Neuronal stem cell (in vitro differentiated cells): ENCODE results near the gene IL37.

ENCODE experiments used
- DNase-seq: peaks from one replicate; pipeline ENCODE4 v3.0.0-alpha.2; 2013; ENCODE audit warnings: low spot score
- H2AFZ ChIP-seq: one replicate; pipeline ENCODE4 v1.6.1; 2013; ENCODE audit warnings: mild to moderate bottlenecking, low read length, inconsistent platforms
- H2AK5ac ChIP-seq: 2 replicates; pipeline ENCODE4 v1.6.1; 2013; ENCODE audit warnings: low read depth, mild to moderate bottlenecking, inconsistent platforms, low read length, moderate library complexity, mixed read lengths
- H2BK120ac ChIP-seq: 2 replicates; pipeline ENCODE4 v1.6.1; 2013; ENCODE audit warnings: low read depth, mild to moderate bottlenecking, inconsistent platforms, low read length, moderate library complexity, mixed read lengths
- H2BK12ac ChIP-seq: one replicate; pipeline ENCODE4 v1.6.1; 2013; ENCODE audit warnings: low read length, inconsistent platforms
- H2BK15ac ChIP-seq: 2 replicates; pipeline ENCODE4 v1.6.1; 2013; ENCODE audit warnings: mild to moderate bottlenecking, low read length, inconsistent platforms, mixed read lengths
- H2BK5ac ChIP-seq: one replicate; pipeline ENCODE4 v1.6.1; 2013; ENCODE audit warnings: inconsistent platforms, mild to moderate bottlenecking, low read length, moderate library complexity
- H3K14ac ChIP-seq: one replicate; pipeline ENCODE4 v1.6.1; 2013; ENCODE audit warnings: low read length, inconsistent platforms
- H3K18ac ChIP-seq: 2 replicates; pipeline ENCODE4 v1.6.1; 2013; ENCODE audit warnings: low read length, inconsistent platforms
- H3K23ac ChIP-seq: 2 replicates; pipeline ENCODE4 v1.6.1; 2013; ENCODE audit warnings: low read depth, mild to moderate bottlenecking, mixed read lengths, low read length, inconsistent platforms; ENCODE audit not compliant: poor library complexity
- H3K27ac ChIP-seq: replicated peaks from 3 replicates; pipeline ENCODE4 v1.5.1; 2013; ENCODE audit warnings: low read length, inconsistent platforms
- H3K27me3 ChIP-seq, 3 experiments: 2 replicates each; pipeline ENCODE4 v1.6.1; 2013; ENCODE audit warnings: low read length in 3 of 3, mild to moderate bottlenecking in 2 of 3, inconsistent platforms in 1 of 3, low read depth in 1 of 3, mixed read lengths in 1 of 3, moderate library complexity in 1 of 3; ENCODE audit not compliant: control insufficient read depth in 3 of 3, insufficient read depth in 3 of 3
- H3K36me3 ChIP-seq, 2 donors: replicated peaks in 1 of 2; 2 replicates each; pipeline ENCODE4 v1.6.1; 2013; ENCODE audit warnings: low read length in 2 of 2; ENCODE audit not compliant: control insufficient read depth in 2 of 2, insufficient read depth in 2 of 2
- H3K4ac ChIP-seq: 2 replicates; pipeline ENCODE4 v1.6.1; 2013; ENCODE audit warnings: inconsistent platforms, mild to moderate bottlenecking, low read length, moderate library complexity
- H3K4me1 ChIP-seq, 2 donors: 1 replicate in 1 of 2; 2 replicates in 1 of 2; pipeline ENCODE4 v1.6.1; 2013; ENCODE audit warnings: low read length in 2 of 2, low read depth in 1 of 2; ENCODE audit not compliant: control insufficient read depth in 2 of 2, insufficient read depth in 1 of 2
- H3K4me2 ChIP-seq: one replicate; pipeline ENCODE4 v1.6.1; 2013; ENCODE audit warnings: mild to moderate bottlenecking, low read length, inconsistent platforms; ENCODE audit not compliant: insufficient read depth, poor library complexity, severe bottlenecking
- H3K4me3 ChIP-seq, 2 donors: 2 replicates each; pipeline ENCODE4 v1.5.1; 2013; ENCODE audit warnings: low read length in 2 of 2, mild to moderate bottlenecking in 2 of 2, inconsistent platforms in 1 of 2, moderate library complexity in 1 of 2
- H3K79me1 ChIP-seq: one replicate; pipeline ENCODE4 v1.6.1; 2013; ENCODE audit warnings: low read depth, mild to moderate bottlenecking, inconsistent platforms, low read length, moderate library complexity
- H3K9ac ChIP-seq: one replicate; pipeline ENCODE4 v1.6.1; 2013; ENCODE audit warnings: mild to moderate bottlenecking, low read depth, low read length, inconsistent platforms; ENCODE audit not compliant: poor library complexity
- H3K9me3 ChIP-seq, 2 donors: replicated peaks in 1 of 2; 2 replicates each; pipeline versions ENCODE3 to v1.6.1; 2013; ENCODE audit warnings: low read length in 2 of 2, mild to moderate bottlenecking in 2 of 2, inconsistent platforms in 1 of 2, low read depth in 1 of 2, mixed read lengths in 1 of 2, moderate library complexity in 1 of 2; ENCODE audit not compliant: control insufficient read depth in 2 of 2, insufficient read depth in 1 of 2
- H4K8ac ChIP-seq: one replicate; pipeline ENCODE4 v1.6.1; 2013; ENCODE audit warnings: low read depth, mild to moderate bottlenecking, inconsistent platforms, low read length, moderate library complexity
- H4K91ac ChIP-seq: one replicate; pipeline ENCODE4 v1.6.1; 2013; ENCODE audit warnings: low read length, low read depth, mild to moderate bottlenecking, inconsistent platforms; ENCODE audit not compliant: poor library complexity
- WGBS, 2 donors: extraction: QIAGEN DNeasy Blood & Tissue Kit; methylation state at CpG; one replicate each; pipeline ENCODE4 v1.1.7; 2013; ENCODE audit warnings: missing lambda C conversion rate in 2 of 2, mixed read lengths in 1 of 2; ENCODE audit not compliant: insufficient read length in 2 of 2, insufficient replicate concordance in 1 of 2; ENCODE audit errors: extremely low coverage in 2 of 2; 5-methylcytosine and 5-hydroxymethylcytosine counted together

IL37 gene

DNA sequence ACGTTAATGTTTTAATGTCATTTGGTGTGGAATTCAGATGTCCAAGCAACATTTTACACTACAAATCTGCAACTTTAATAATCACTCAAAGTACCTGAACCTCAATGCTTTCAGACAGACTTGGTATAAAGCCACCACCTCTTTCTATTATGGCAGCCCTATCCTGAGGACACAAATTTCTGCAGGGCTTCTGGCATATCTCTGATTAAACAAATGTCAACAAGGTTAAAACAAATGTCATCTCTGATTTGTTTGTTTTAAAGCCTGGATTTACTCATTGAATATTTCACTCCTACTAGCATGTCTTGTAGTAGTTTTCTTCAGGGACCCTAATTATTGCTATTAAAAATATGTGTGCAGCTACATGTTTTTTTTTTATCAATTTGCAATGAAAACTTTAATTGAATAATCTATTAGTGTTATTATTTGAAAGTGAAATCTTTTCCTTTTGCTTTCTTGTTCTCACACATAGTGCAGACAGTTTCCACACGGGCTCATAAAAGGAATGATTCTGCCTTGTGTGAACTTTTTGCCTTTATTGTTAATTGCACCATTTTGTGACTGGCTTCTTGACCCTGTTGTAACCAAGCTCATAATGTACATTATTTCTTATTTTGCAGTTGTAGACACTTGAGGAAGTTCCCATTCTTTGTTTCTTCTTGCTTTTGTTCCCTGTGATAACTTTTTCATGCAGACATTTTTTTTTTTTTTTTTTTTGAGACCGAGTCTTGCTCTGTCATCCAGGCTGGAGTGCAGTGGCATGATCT lies 30.1 kb downstream of the IL37 start:
- Histone ChIP-seq H3K4me3 (no peak overlapping the region), H3K4me2 (no peak overlapping the region), H3K4me1 (no peaks in the 10 kb centered on the region), H2BK12ac (no peak overlapping the region), H3K79me1 (no peaks in the 10 kb centered on the region), H3K27ac (no peak overlapping the region), H2BK120ac (no peak overlapping the region), H2AFZ (no peak overlapping the region), H3K14ac (no peak overlapping the region), H3K9ac (no peak overlapping the region), H3K9me3 (peaks cover 0 to 3% of the 10 kb centered on the region in 2 donors), H3K23ac (no peak overlapping the region), H3K4ac (no peak overlapping the region), H3K36me3 (no peaks in the 10 kb centered on the region), H3K18ac (no peak overlapping the region), H2BK5ac (no peak overlapping the region), H2AK5ac (no peak overlapping the region), H2BK15ac (no peak overlapping the region), H4K91ac (no peak overlapping the region), H3K27me3 (peaks cover 0 to 6% (median 0%) of the 10 kb centered on the region in 3 experiments), H4K8ac (no peak overlapping the region)
- no CpG with 5 or more reads among the region's 3 CpGs for WGBS, 2 donors
- DNase-seq, result no peak

DNA sequence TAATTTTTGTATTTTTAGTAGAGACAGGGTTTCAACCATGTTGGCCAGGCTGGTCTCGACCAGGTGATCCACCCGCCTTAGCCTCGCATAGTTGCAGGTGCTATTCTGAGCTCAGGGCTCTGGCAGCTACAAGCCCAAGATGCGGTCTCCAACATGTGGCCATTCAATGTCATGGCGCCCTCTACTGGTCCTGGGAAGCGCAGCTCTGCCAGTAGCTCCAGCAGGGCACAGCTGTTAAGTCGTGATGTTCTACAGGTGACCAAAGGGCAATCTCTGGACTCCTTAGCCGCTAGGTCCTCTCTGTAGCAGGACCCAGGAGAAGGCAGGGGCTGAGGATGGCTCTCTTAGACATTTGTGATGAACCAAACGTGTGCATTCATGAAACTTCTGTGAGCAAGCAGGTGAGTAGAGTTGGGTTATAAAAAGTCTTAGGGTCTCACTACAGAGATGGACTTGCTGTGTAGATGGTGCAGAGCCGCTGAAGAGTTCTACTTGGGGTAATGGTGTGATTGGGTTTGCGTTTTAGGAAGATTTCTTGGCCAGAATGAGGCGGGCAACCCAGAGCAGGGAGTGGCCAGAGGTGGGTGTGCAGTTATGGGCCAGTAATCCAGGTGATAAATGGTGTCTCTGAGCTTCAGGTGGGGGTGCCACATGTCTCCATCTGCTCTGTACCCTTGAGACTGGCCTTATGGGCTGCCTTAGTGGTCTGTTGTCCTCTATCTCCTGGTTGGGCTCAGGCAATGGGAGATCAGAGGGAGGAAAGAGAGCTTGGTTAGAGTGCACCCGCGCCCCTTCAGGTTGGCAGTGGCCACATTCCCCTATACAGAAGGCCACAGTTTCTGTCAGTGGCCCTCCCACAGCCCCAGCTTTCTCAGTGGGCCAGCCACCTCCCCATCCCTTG lies 31.0 kb downstream of the IL37 start:
- no peak overlapping the region for H2BK15ac ChIP-seq
- no peaks in the 10 kb centered on the region for H3K36me3 ChIP-seq
- no peak overlapping the region for H2AFZ ChIP-seq
- no peaks in the 10 kb centered on the region for H3K4me1 ChIP-seq
- H4K91ac ChIP-seq, result no peak overlapping the region
- H2BK120ac ChIP-seq, result no peak overlapping the region
- peaks cover 0 to 6% (median 0%) of the 10 kb centered on the region in 3 experiments for H3K27me3 ChIP-seq
- H4K8ac ChIP-seq, result no peak overlapping the region
- no peak overlapping the region for H3K4me2 ChIP-seq
- no peak overlapping the region for H3K23ac ChIP-seq
- no peak overlapping the region for H3K14ac ChIP-seq
- H3K18ac ChIP-seq, result no peak overlapping the region
- H3K4me3 ChIP-seq, result no peak overlapping the region
- DNase-seq, result peak; percentile 71
- H3K9ac ChIP-seq, result no peak overlapping the region
- H3K27ac ChIP-seq, result no peak overlapping the region
- no peak overlapping the region for H2AK5ac ChIP-seq
- peaks cover 0 to 3% of the 10 kb centered on the region in 2 donors for H3K9me3 ChIP-seq
- no peak overlapping the region for H2BK12ac ChIP-seq
- no CpG with 5 or more reads among the region's 14 CpGs for whole genome bisulfite sequencing, 2 donors
- no peak overlapping the region for H2BK5ac ChIP-seq
- no peaks in the 10 kb centered on the region for H3K79me1 ChIP-seq
- H3K4ac ChIP-seq, result no peak overlapping the region

DNA sequence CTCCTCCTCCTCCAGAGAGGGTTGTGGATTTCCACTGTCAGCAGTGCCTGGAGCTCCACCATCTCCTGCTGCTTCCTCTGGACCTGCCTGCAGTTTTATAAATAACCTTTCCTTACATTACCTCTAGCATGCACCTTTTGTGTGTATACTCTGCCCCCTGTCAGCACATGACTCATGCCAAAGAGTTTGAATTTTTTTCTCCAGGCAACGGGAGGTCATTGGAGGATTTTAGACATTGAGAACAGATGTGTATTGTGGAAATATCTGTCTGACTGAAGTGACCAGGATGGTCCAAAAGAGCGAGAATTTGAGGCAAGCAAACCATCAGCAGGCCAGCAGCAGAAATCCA lies 31.7 kb downstream of the IL37 start:
- H4K8ac ChIP-seq, result no peak overlapping the region
- no peak for DNase-seq

DNA sequence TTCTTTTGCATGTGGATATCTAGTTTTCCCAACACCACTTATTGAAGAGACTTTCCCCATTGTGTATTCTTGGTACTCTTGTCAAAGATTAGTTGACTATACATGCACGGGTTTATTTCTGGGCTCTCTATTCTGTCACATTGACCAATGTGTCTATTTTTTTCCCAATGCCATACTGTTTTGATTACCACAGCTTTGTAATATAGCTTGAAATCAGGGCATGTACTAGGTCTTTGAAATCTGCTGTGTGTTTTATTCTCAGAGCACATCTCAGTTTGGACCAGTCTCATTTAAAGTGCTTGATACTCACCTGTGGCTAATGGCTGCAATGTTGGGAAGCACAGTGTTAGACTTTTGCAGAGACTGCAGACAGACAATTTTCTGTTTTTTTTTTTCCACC lies 34.0 kb downstream of the IL37 start:
- no peaks in the 10 kb centered on the region for H3K36me3 ChIP-seq
- no peak overlapping the region for H2BK15ac ChIP-seq
- no peak overlapping the region for H3K4ac ChIP-seq
- H3K9ac ChIP-seq, result no peak overlapping the region
- no peak overlapping the region for H2AFZ ChIP-seq
- H3K4me1 ChIP-seq, result no peaks in the 10 kb centered on the region
- WGBS, 2 donors, result no CpG with 5 or more reads among the region's 1 CpG
- no peak overlapping the region for H3K14ac ChIP-seq
- H4K8ac ChIP-seq, result no peak overlapping the region
- no peak overlapping the region for H2BK120ac ChIP-seq
- no peak overlapping the region for H2BK5ac ChIP-seq
- H2AK5ac ChIP-seq, result no peak overlapping the region
- no peak overlapping the region for H3K27ac ChIP-seq
- H3K4me2 ChIP-seq, result no peak overlapping the region
- H2BK12ac ChIP-seq, result no peak overlapping the region
- no peak overlapping the region for H3K18ac ChIP-seq
- H4K91ac ChIP-seq, result no peak overlapping the region
- no peak overlapping the region for H3K23ac ChIP-seq
- H3K27me3 ChIP-seq, result peaks cover 0 to 2% (median 0%) of the 10 kb centered on the region in 3 experiments
- H3K79me1 ChIP-seq, result no peaks in the 10 kb centered on the region
- H3K9me3 ChIP-seq, result peaks cover 6 to 7% of the 10 kb centered on the region in 2 donors
- no peak overlapping the region for H3K4me3 ChIP-seq
- DNase-seq, result no peak

More for the DNA sequence above, 31.7 kb downstream of the IL37 start:
- Histone ChIP-seq H3K23ac (no peak overlapping the region), H3K4me3 (no peak overlapping the region), H3K27ac (no peak overlapping the region), H2AK5ac (no peak overlapping the region), H3K36me3 (no peaks in the 10 kb centered on the region), H3K4me1 (no peaks in the 10 kb centered on the region), H3K4ac (no peak overlapping the region), H3K18ac (no peak overlapping the region), H3K14ac (no peak overlapping the region), H2BK5ac (no peak overlapping the region), H2BK120ac (no peak overlapping the region), H3K9ac (no peak overlapping the region), H3K4me2 (no peak overlapping the region), H2BK15ac (no peak overlapping the region), H3K9me3 (peaks cover 3 to 5% of the 10 kb centered on the region in 2 donors), H2BK12ac (no peak overlapping the region), H4K91ac (no peak overlapping the region), H3K79me1 (no peaks in the 10 kb centered on the region), H2AFZ (no peak overlapping the region), H3K27me3 (peaks cover 0 to 6% (median 0%) of the 10 kb centered on the region in 3 experiments)
- WGBS, 2 donors, result no CpG with 5 or more reads among the region's 2 CpGs
